Measurements from ENCODE around the gene DEXI. TPM values are rescaled to one million over a fixed set of nuclear protein-coding genes. Genes with fewer than 3 reads are reported as not detected.

Gene DEXI
- total and polyA plus RNA-seq, 2 of the 13 experiments (the other 11 are each of a cell fraction or from before 2014, with no cell fraction given) = 51.5 to 70.4 TPM

DNA sequence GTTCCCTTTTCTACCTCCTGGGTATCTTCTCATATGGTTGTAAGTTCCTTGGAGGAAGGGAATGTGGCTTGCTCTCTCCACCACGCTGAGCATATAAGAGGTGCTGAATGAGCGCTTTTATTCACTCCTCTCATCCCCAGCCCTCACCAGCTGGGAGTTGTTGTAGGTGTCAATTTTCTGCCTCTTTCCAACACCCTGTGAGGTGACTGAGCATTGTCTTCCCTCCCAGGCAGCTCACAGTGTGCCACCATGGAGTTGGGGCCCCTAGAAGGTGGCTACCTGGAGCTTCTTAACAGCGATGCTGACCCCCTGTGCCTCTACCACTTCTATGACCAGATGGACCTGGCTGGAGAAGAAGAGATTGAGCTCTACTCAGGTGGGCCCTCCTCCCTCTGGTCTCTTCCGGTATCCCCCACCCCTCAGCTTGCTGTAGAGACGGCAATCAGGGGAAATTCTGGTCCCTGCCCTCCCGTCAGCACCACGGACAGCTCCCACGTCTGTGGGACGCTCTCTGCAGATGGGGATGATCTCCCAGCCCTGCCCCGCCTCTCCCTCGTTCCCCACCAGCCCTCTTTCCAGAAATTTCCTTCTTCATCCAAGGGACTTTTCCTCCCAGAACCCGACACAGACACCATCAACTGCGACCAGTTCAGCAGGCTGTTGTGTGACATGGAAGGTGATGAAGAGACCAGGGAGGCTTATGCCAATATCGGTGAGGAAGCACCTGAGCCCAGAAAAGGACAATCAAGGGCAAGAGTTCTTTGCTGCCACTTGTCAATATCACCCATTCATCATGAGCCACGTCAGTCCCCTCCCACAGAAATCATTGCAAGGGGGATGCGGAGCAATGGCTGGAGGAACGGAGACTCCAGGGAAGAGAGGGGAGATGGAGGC lies 47.0 kb downstream of the DEXI start (continued):
- TF ChIP-seq, protein P1, sequence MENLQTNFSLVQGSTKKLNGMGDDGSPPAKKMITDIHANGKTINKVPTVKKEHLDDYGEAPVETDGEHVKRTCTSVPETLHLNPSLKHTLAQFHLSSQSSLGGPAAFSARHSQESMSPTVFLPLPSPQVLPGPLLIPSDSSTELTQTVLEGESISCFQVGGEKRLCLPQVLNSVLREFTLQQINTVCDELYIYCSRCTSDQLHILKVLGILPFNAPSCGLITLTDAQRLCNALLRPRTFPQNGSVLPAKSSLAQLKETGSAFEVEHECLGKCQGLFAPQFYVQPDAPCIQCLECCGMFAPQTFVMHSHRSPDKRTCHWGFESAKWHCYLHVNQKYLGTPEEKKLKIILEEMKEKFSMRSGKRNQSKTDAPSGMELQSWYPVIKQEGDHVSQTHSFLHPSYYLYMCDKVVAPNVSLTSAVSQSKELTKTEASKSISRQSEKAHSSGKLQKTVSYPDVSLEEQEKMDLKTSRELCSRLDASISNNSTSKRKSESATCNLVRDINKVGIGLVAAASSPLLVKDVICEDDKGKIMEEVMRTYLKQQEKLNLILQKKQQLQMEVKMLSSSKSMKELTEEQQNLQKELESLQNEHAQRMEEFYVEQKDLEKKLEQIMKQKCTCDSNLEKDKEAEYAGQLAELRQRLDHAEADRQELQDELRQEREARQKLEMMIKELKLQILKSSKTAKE (CRISPR knock-in tag; IDR thresholded peaks at IDR 0.05; ENCODE audit: borderline replicate concordance) = peak; percentile 84
- TF ChIP-seq SOX6 (IDR thresholded peaks at IDR 0.05) (no peak), SOX6 (CRISPR knock-in tag; IDR thresholded peaks at IDR 0.05) (no peak), ZNF230 (CRISPR knock-in tag; IDR thresholded peaks at IDR 0.05) (peak; percentile 81; the same call in 1 of the 2 replicates), HNF4A (CRISPR knock-in tag; IDR thresholded peaks at IDR 0.05) (no peak), ZNF749 (CRISPR knock-in tag; IDR thresholded peaks at IDR 0.05; ENCODE audit: borderline replicate concordance) (peak; percentile 97), HOXA5 (CRISPR knock-in tag; IDR thresholded peaks at IDR 0.05) (peak; percentile 98), JUND (CRISPR knock-in tag; IDR thresholded peaks at IDR 0.05) (no peak), ZFP41 (CRISPR knock-in tag; IDR thresholded peaks at IDR 0.05; ENCODE audit: borderline replicate concordance) (peak; percentile 83; the same call in 1 of the 2 replicates), CAMTA2 (CRISPR knock-in tag; IDR thresholded peaks at IDR 0.05; ENCODE audit: borderline replicate concordance) (peak; percentile 95; the same call in 1 of the 2 replicates), ZNF331 (CRISPR knock-in tag; IDR thresholded peaks at IDR 0.05) (peak; percentile 94), FOXA1 (IDR thresholded peaks at IDR 0.05) (no peak), FOXA1 (CRISPR knock-in tag; IDR thresholded peaks at IDR 0.05) (no peak), ISL2 (CRISPR knock-in tag; IDR thresholded peaks at IDR 0.05) (peak; percentile 59), STAT5B (CRISPR knock-in tag; IDR thresholded peaks at IDR 0.05) (peak; percentile 93), ZNF274 (CRISPR knock-in tag; IDR thresholded peaks at IDR 0.05) (peak; percentile 96), ZNF34 (CRISPR knock-in tag; IDR thresholded peaks at IDR 0.05; ENCODE audit: borderline replicate concordance) (no peak), RFX3 (CRISPR knock-in tag; IDR thresholded peaks at IDR 0.05) (0 out of 2 replicates have a peak, but pooled peaks have one; percentile 25), NFIC (IDR thresholded peaks at IDR 0.05; ENCODE audit: low read length) (no peak), PHB2 (IDR thresholded peaks at IDR 0.05; ENCODE audit: partially characterized antibody) (no peak), ZNF549 (CRISPR knock-in tag; IDR thresholded peaks at IDR 0.05) (no peak)
- TF ChIP-seq, protein P2, sequence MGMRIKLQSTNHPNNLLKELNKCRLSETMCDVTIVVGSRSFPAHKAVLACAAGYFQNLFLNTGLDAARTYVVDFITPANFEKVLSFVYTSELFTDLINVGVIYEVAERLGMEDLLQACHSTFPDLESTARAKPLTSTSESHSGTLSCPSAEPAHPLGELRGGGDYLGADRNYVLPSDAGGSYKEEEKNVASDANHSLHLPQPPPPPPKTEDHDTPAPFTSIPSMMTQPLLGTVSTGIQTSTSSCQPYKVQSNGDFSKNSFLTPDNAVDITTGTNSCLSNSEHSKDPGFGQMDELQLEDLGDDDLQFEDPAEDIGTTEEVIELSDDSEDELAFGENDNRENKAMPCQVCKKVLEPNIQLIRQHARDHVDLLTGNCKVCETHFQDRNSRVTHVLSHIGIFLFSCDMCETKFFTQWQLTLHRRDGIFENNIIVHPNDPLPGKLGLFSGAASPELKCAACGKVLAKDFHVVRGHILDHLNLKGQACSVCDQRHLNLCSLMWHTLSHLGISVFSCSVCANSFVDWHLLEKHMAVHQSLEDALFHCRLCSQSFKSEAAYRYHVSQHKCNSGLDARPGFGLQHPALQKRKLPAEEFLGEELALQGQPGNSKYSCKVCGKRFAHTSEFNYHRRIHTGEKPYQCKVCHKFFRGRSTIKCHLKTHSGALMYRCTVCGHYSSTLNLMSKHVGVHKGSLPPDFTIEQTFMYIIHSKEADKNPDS (CRISPR knock-in tag; IDR thresholded peaks at IDR 0.05) = no peak
- TF ChIP-seq, protein P3, sequence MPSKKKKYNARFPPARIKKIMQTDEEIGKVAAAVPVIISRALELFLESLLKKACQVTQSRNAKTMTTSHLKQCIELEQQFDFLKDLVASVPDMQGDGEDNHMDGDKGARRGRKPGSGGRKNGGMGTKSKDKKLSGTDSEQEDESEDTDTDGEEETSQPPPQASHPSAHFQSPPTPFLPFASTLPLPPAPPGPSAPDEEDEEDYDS (CRISPR knock-in tag; IDR thresholded peaks at IDR 0.05) = no peak
- TF ChIP-seq, protein P4, sequence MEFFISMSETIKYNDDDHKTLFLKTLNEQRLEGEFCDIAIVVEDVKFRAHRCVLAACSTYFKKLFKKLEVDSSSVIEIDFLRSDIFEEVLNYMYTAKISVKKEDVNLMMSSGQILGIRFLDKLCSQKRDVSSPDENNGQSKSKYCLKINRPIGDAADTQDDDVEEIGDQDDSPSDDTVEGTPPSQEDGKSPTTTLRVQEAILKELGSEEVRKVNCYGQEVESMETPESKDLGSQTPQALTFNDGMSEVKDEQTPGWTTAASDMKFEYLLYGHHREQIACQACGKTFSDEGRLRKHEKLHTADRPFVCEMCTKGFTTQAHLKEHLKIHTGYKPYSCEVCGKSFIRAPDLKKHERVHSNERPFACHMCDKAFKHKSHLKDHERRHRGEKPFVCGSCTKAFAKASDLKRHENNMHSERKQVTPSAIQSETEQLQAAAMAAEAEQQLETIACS (CRISPR knock-in tag; IDR thresholded peaks at IDR 0.05) = no peak
- TF ChIP-seq, protein P5, sequence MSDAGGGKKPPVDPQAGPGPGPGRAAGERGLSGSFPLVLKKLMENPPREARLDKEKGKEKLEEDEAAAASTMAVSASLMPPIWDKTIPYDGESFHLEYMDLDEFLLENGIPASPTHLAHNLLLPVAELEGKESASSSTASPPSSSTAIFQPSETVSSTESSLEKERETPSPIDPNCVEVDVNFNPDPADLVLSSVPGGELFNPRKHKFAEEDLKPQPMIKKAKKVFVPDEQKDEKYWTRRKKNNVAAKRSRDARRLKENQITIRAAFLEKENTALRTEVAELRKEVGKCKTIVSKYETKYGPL (CRISPR knock-in tag; IDR thresholded peaks at IDR 0.05) = peak; percentile 82; the same call in 1 of the 2 replicates
